Measurements from ENCODE around the gene ITPR2. TPM values are rescaled to one million over a fixed set of nuclear protein-coding genes. Genes with fewer than 3 reads are reported as not detected.
"Not testable (repeated sequence)": the region's sequence is repeated elsewhere in the genome, so short reads cannot be mapped to it uniquely, and the experiment has no call there.

Gene ITPR2
- polyA plus RNA-seq, 1 donor, result 12.5 TPM

- WGBS (ENCODE audit: insufficient coverage, low lambda C conversion rate), result 100% methylated on average over 1 of the region's 3 CpGs
- Histone ChIP-seq H3K4me3 (ENCODE audit: low read length) (no peak overlapping the region), H3K9me3 (ENCODE audit: control insufficient read depth, low read depth, low read length) (peaks cover 4% of the 10 kb centered on the region), H3K4me1 (ENCODE audit: control insufficient read depth, insufficient read depth, low read length) (no peaks in the 10 kb centered on the region), H3K27ac (ENCODE audit: low read length) (no peak overlapping the region), H3K27me3 (ENCODE audit: control insufficient read depth, insufficient read depth, low read length) (no peaks in the 10 kb centered on the region), H3K36me3 (ENCODE audit: control insufficient read depth, insufficient read depth, low read length) (no peaks in the 10 kb centered on the region)
- no peak for DNase-seq
Measured at GRCh38 chr12:26647088-26647487, 185.9 kb downstream of the ITPR2 start.

DNA sequence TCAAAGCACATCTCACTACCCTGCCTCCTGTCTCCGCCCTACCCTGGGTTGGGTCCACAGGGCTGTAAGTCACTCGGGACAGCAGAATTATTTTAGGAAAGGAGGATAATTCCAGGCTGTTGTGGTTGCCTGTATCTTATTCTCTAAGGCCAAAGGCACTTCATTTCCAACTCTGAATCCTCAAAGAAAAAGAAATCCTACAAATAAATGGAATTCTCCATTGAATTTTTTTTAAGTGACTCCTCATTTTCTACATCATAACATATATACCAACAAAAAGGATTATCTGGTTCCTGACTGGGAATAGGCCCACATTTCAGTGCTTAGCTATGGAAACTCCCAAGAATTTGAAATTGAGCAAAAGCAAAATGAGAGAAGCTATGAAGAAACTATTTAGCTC, 186.4 kb downstream of the ITPR2 start:
- Histone ChIP-seq H3K9me3 (ENCODE audit: control insufficient read depth, low read depth, low read length) (peaks cover 4% of the 10 kb centered on the region), H3K4me3 (ENCODE audit: low read length) (no peak overlapping the region), H3K27ac (ENCODE audit: low read length) (no peak overlapping the region), H3K27me3 (ENCODE audit: control insufficient read depth, insufficient read depth, low read length) (no peaks in the 10 kb centered on the region), H3K36me3 (ENCODE audit: control insufficient read depth, insufficient read depth, low read length) (no peaks in the 10 kb centered on the region), H3K4me1 (ENCODE audit: control insufficient read depth, insufficient read depth, low read length) (no peaks in the 10 kb centered on the region)
- 100% methylated on average over 2 of the region's 2 CpGs for WGBS (ENCODE audit: insufficient coverage, low lambda C conversion rate)
- DNase-seq, result no peak

GRCh38 chr12:26644376-26644775, 188.6 kb downstream of the ITPR2 start:
- H3K36me3 ChIP-seq (ENCODE audit: control insufficient read depth, insufficient read depth, low read length); H3K27me3 ChIP-seq (ENCODE audit: control insufficient read depth, insufficient read depth, low read length); H3K4me1 ChIP-seq (ENCODE audit: control insufficient read depth, insufficient read depth, low read length); H3K27ac ChIP-seq (ENCODE audit: low read length); H3K4me3 ChIP-seq (ENCODE audit: low read length); DNase-seq; H3K9me3 ChIP-seq (ENCODE audit: control insufficient read depth, low read depth, low read length): not testable (repeated sequence)
- WGBS (ENCODE audit: insufficient coverage, low lambda C conversion rate), result no CpG with 5 or more reads among the region's 3 CpGs

DNA sequence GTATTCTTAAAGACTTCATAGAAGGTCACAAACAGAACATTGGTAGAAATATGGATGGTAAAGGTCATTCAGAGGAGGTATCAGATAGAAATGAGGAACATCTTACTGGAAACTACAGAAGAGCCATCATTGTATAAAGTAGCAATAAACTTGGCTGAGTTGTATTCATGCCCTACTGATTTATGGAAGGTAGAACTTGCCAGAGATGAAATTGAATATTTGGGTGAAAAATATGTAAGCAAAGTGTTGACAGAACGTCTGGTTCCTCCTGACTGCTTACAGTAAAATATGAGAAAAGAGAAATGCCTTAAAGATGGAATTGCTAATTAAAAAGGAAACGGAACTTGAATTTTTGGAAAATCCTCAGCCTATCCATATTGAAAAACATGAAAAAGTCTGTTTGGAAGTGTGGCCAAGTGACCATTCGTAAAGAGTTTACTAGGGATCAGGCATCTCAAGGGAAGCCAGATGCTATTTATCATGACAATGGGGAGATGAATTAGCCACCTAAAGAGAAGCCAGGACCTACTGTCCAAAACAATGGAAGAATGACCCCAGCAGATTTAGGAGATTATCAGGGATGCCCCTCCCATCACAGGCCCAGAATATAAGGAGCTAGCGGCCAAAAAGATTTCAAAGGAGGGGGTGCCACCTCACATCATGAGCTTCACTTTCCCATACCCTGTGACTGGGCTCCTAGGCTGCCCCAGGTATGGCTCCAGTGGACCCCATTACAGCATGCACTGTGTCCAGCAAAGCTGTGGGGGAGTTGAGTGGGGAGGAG, 189.3 kb downstream of the ITPR2 start:
- no peak for DNase-seq
- H3K36me3 ChIP-seq (ENCODE audit: control insufficient read depth, insufficient read depth, low read length), result no peaks in the 10 kb centered on the region
- H3K27me3 ChIP-seq (ENCODE audit: control insufficient read depth, insufficient read depth, low read length), result no peaks in the 10 kb centered on the region
- no peaks in the 10 kb centered on the region for H3K9me3 ChIP-seq (ENCODE audit: control insufficient read depth, low read depth, low read length)
- 65% methylated on average over 2 of the region's 4 CpGs for WGBS (ENCODE audit: insufficient coverage, low lambda C conversion rate)
- no peak overlapping the region for H3K27ac ChIP-seq (ENCODE audit: low read length)
- H3K4me3 ChIP-seq (ENCODE audit: low read length), result no peak overlapping the region
- H3K4me1 ChIP-seq (ENCODE audit: control insufficient read depth, insufficient read depth, low read length), result no peaks in the 10 kb centered on the region

DNA sequence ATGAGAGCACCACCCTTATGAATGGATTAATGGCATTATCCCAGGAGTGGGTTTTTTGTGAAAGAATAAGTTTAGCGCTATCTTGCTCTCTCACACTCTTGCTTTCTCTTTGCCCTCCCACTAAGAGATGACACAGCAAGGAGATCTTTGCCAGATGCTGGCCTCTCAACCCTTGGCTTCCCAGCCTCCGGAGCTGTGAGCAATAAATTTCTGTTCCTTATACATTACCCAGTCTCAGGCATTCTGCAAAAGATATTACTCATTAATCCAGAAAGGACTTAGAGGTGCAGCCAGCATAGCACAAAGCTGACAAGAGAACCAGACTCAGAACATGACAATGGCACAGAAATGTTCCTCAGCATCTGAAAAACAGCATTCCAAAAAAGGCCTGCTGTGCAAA, 190.6 kb downstream of the ITPR2 start:
- no CpG with 5 or more reads among the region's 2 CpGs for WGBS (ENCODE audit: insufficient coverage, low lambda C conversion rate)
- DNase-seq, result peak in 1 of 2 donors; percentile 18
- Histone ChIP-seq H3K4me1 (ENCODE audit: control insufficient read depth, insufficient read depth, low read length) (no peaks in the 10 kb centered on the region), H3K4me3 (ENCODE audit: low read length) (no peak overlapping the region), H3K9me3 (ENCODE audit: control insufficient read depth, low read depth, low read length) (no peaks in the 10 kb centered on the region), H3K27ac (ENCODE audit: low read length) (no peak overlapping the region), H3K27me3 (ENCODE audit: control insufficient read depth, insufficient read depth, low read length) (no peaks in the 10 kb centered on the region), H3K36me3 (ENCODE audit: control insufficient read depth, insufficient read depth, low read length) (no peaks in the 10 kb centered on the region)

DNA sequence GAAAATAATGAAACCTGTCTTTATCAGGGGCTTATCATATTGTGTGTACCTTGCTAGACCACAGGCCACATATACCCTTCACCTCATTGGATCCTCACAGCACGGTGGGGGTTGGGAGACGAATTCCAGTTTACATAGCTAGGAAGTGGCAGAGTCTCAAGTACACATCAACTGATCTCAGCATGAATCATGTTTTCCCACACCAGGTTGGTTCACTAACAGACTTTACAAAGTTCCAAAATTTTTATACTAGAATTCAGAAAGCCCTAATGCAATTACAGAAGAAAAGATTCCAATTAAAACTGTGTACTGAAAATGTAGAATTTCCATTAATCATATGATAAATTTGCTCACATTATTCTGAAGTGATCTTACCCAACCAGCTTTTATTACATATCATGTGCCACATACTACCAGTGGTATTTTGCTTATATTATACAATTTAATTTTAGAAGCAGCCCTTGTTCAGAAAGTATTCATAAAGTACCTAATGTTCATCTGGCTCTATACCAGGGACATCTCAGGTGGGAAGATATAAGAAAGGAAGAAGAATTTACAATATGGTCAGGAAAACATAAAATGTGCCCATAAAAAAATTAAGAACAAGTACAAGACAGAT, 196.2 kb downstream of the ITPR2 start:
- peak; percentile 16 to 49 for DNase-seq
- H3K27me3 ChIP-seq (ENCODE audit: control insufficient read depth, insufficient read depth, low read length), result no peaks in the 10 kb centered on the region
- no peaks in the 10 kb centered on the region for H3K36me3 ChIP-seq (ENCODE audit: control insufficient read depth, insufficient read depth, low read length)
- H3K4me3 ChIP-seq (ENCODE audit: low read length), result no peak overlapping the region
- no peaks in the 10 kb centered on the region for H3K9me3 ChIP-seq (ENCODE audit: control insufficient read depth, low read depth, low read length)
- H3K4me1 ChIP-seq (ENCODE audit: control insufficient read depth, insufficient read depth, low read length), result no peaks in the 10 kb centered on the region
- no CpG with 5 or more reads among the region's 2 CpGs for WGBS (ENCODE audit: insufficient coverage, low lambda C conversion rate)
- H3K27ac ChIP-seq (ENCODE audit: low read length), result no peak overlapping the region

- WGBS (ENCODE audit: insufficient coverage, low lambda C conversion rate), result no CpG with 5 or more reads among the region's 5 CpGs
- no peak for DNase-seq
- Histone ChIP-seq H3K4me1 (ENCODE audit: control insufficient read depth, insufficient read depth, low read length) (no peaks in the 10 kb centered on the region), H3K36me3 (ENCODE audit: control insufficient read depth, insufficient read depth, low read length) (no peaks in the 10 kb centered on the region), H3K4me3 (ENCODE audit: low read length) (no peak overlapping the region), H3K27ac (ENCODE audit: low read length) (no peak overlapping the region), H3K9me3 (ENCODE audit: control insufficient read depth, low read depth, low read length) (no peaks in the 10 kb centered on the region), H3K27me3 (ENCODE audit: control insufficient read depth, insufficient read depth, low read length) (no peaks in the 10 kb centered on the region)
Measured at GRCh38 chr12:26633591-26634210, 199.3 kb downstream of the ITPR2 start.

- Histone ChIP-seq H3K4me1 (ENCODE audit: control insufficient read depth, insufficient read depth, low read length) (no peaks in the 10 kb centered on the region), H3K27me3 (ENCODE audit: control insufficient read depth, insufficient read depth, low read length) (no peaks in the 10 kb centered on the region), H3K36me3 (ENCODE audit: control insufficient read depth, insufficient read depth, low read length) (no peaks in the 10 kb centered on the region), H3K4me3 (ENCODE audit: low read length) (no peak overlapping the region), H3K27ac (ENCODE audit: low read length) (no peak overlapping the region), H3K9me3 (ENCODE audit: control insufficient read depth, low read depth, low read length) (no peaks in the 10 kb centered on the region)
- 94% methylated on average over 5 of the region's 6 CpGs for WGBS (ENCODE audit: insufficient coverage, low lambda C conversion rate)
- DNase-seq, result no peak
Measured at GRCh38 chr12:26632756-26633155, 200.2 kb downstream of the ITPR2 start.

GRCh38 chr12:26631846-26632245, 201.1 kb downstream of the ITPR2 start:
- H3K4me1 ChIP-seq (ENCODE audit: control insufficient read depth, insufficient read depth, low read length), result no peaks in the 10 kb centered on the region
- no peaks in the 10 kb centered on the region for H3K27me3 ChIP-seq (ENCODE audit: control insufficient read depth, insufficient read depth, low read length)
- DNase-seq, result no peak
- no peaks in the 10 kb centered on the region for H3K9me3 ChIP-seq (ENCODE audit: control insufficient read depth, low read depth, low read length)
- peaks cover 4% of the 10 kb centered on the region for H3K36me3 ChIP-seq (ENCODE audit: control insufficient read depth, insufficient read depth, low read length)
- H3K4me3 ChIP-seq (ENCODE audit: low read length), result no peak overlapping the region
- WGBS (ENCODE audit: insufficient coverage, low lambda C conversion rate), result no CpG with 5 or more reads among the region's 6 CpGs
- no peak overlapping the region for H3K27ac ChIP-seq (ENCODE audit: low read length)

- Histone ChIP-seq H3K36me3 (ENCODE audit: control insufficient read depth, insufficient read depth, low read length) (peaks cover 4% of the 10 kb centered on the region), H3K4me3 (ENCODE audit: low read length) (no peak overlapping the region), H3K4me1 (ENCODE audit: control insufficient read depth, insufficient read depth, low read length) (no peaks in the 10 kb centered on the region), H3K27ac (ENCODE audit: low read length) (peak overlapping the region; percentile 37), H3K9me3 (ENCODE audit: control insufficient read depth, low read depth, low read length) (no peaks in the 10 kb centered on the region), H3K27me3 (ENCODE audit: control insufficient read depth, insufficient read depth, low read length) (no peaks in the 10 kb centered on the region)
- DNase-seq, result peak; percentile 29 to 72
- WGBS (ENCODE audit: insufficient coverage, low lambda C conversion rate), result 40% methylated on average over 2 of the region's 10 CpGs
Measured at GRCh38 chr12:26630546-26631027, 202.4 kb downstream of the ITPR2 start.

All from large intestine (tissue), 3 donors.